CD14-positive monocyte (primary cell): ENCODE data around the gene ITGB6. TPM values are rescaled to one million over a fixed set of nuclear protein-coding genes. Genes with fewer than 3 reads are reported as not detected.

ENCODE experiments used
- DNase-seq, 3 donors: peaks; one replicate each; pipeline ENCODE4 v3.0.0-alpha.2; 2011 to 2022
- H2AFZ ChIP-seq: 2 replicates; pipeline ENCODE4 v1.6.0; 2012; ENCODE audit warnings: mild to moderate bottlenecking, low read depth, low read length, inconsistent platforms; ENCODE audit not compliant: insufficient read depth, poor library complexity, severe bottlenecking
- H3K27ac ChIP-seq, 2 donors: 1 replicate in 1 of 2; 2 replicates in 1 of 2; pipeline ENCODE4 v1.5.1; 2012 to 2013; ENCODE audit warnings: low read length in 2 of 2, control low read depth in 1 of 2, inconsistent platforms in 1 of 2, low read depth in 1 of 2, mild to moderate bottlenecking in 1 of 2
- H3K27me3 ChIP-seq, 2 donors: one replicate each; pipeline versions ENCODE4 v1.6.0 to v1.6.1; 2011 to 2013; ENCODE audit warnings: low read length in 2 of 2; ENCODE audit not compliant: control insufficient read depth in 2 of 2, insufficient read depth in 2 of 2
- H3K36me3 ChIP-seq, 2 donors: replicated peaks in 1 of 2; 1 replicate in 1 of 2; 2 replicates in 1 of 2; pipeline versions ENCODE4 v1.5.1 to v1.6.1; 2012 to 2013; ENCODE audit warnings: low read length in 2 of 2, control low read depth in 1 of 2, inconsistent platforms in 1 of 2, mild to moderate bottlenecking in 1 of 2; ENCODE audit not compliant: insufficient read depth in 2 of 2, control insufficient read depth in 1 of 2
- H3K4me1 ChIP-seq, 2 donors: 1 replicate in 1 of 2; 2 replicates in 1 of 2; pipeline versions ENCODE4 v1.5.1 to v1.6.1; 2012 to 2013; ENCODE audit warnings: low read length in 2 of 2, control low read depth in 1 of 2, inconsistent platforms in 1 of 2, mild to moderate bottlenecking in 1 of 2, moderate library complexity in 1 of 2; ENCODE audit not compliant: insufficient read depth in 2 of 2, control insufficient read depth in 1 of 2
- H3K4me2 ChIP-seq: replicated peaks from 2 replicates; pipeline ENCODE3; 2012; ENCODE audit warnings: low read length, moderate library complexity, mild to moderate bottlenecking; ENCODE audit not compliant: poor library complexity, severe bottlenecking; ENCODE audit errors: extremely low read depth
- H3K4me3 ChIP-seq, 3 experiments: fragments of 200-600 bp in 1 of 3; sonication (generic) in 1 of 3; replicated peaks in 1 of 3; 1 replicate in 2 of 3; 2 replicates in 1 of 3; pipeline ENCODE4 v1.5.1; 2011 to 2013; ENCODE audit warnings: low read length in 3 of 3, mild to moderate bottlenecking in 3 of 3, control low read depth in 2 of 3, low read depth in 2 of 3, inconsistent platforms in 1 of 3, moderate library complexity in 1 of 3
- H3K79me2 ChIP-seq: 2 replicates; pipeline ENCODE4 v1.6.0; 2012; ENCODE audit warnings: mild to moderate bottlenecking, control low read depth, inconsistent platforms, low read length, moderate library complexity; ENCODE audit not compliant: insufficient read depth
- H3K9ac ChIP-seq: 2 replicates; pipeline ENCODE4 v1.6.0; 2017; ENCODE audit warnings: low read length, mild to moderate bottlenecking; ENCODE audit not compliant: insufficient read depth, poor library complexity, severe bottlenecking
- H3K9me3 ChIP-seq, 2 donors: replicated peaks in 1 of 2; 1 replicate in 1 of 2; 2 replicates in 1 of 2; pipeline versions ENCODE4 v1.5.1 to v1.6.1; 2012 to 2013; ENCODE audit warnings: low read length in 2 of 2, control low read depth in 1 of 2; ENCODE audit not compliant: control insufficient read depth in 1 of 2, insufficient read depth in 1 of 2
- H4K20me1 ChIP-seq: 2 replicates; pipeline ENCODE4 v1.6.0; 2012; ENCODE audit warnings: mild to moderate bottlenecking, low read length, control low read depth, moderate library complexity; ENCODE audit not compliant: insufficient read depth
- H3K27ac Mint-ChIP-seq, 7 donors: one replicate each; pipeline ENCODE4 v1.8.0; 2020; ENCODE audit warnings: mild to moderate bottlenecking in 7 of 7, mixed read lengths in 7 of 7, moderate library complexity in 6 of 7, inconsistent platforms in 2 of 7
- H3K27me3 Mint-ChIP-seq, 3 donors: one replicate each; pipeline ENCODE4 v1.8.0; 2021 to 2022; ENCODE audit warnings: low read depth in 3 of 3, mild to moderate bottlenecking in 3 of 3, mixed read lengths in 3 of 3, moderate library complexity in 3 of 3, inconsistent platforms in 1 of 3
- H3K36me3 Mint-ChIP-seq, 2 donors: one replicate each; pipeline ENCODE4 v1.8.0; 2020; ENCODE audit warnings: mixed read lengths in 2 of 2, inconsistent platforms in 1 of 2, mild to moderate bottlenecking in 1 of 2
- H3K4me1 Mint-ChIP-seq: one replicate; pipeline ENCODE4 v1.8.0; 2020; ENCODE audit warnings: mild to moderate bottlenecking, mixed read lengths
- H3K4me3 Mint-ChIP-seq, 2 donors: one replicate each; pipeline ENCODE4 v1.8.0; 2020; ENCODE audit warnings: mild to moderate bottlenecking in 2 of 2, mixed read lengths in 2 of 2, moderate library complexity in 1 of 2
- H3K9me3 Mint-ChIP-seq, 7 donors: one replicate each; pipeline ENCODE4 v1.8.0; 2020 to 2022; ENCODE audit warnings: mixed read lengths in 7 of 7, mild to moderate bottlenecking in 6 of 7, moderate library complexity in 6 of 7, inconsistent platforms in 2 of 7
- WGBS: methylation state at CpG from one replicate; pipeline ENCODE4 v1.1.5; 2013; ENCODE audit warnings: missing lambda C conversion rate; ENCODE audit not compliant: insufficient coverage; 5-methylcytosine and 5-hydroxymethylcytosine counted together
- intact Hi-C, 2 donors: fragments of 100-400 bp; cut with micrococcal nuclease; formaldehyde crosslinking; loops; one replicate each; pipeline versions ENCODE4 v1.15.0 to v1.15.1; 2023
- polyA plus RNA-seq, 3 donors: library from polyadenylated mRNA; depleted of rRNA in 1 of 3; unstranded in 2 of 3; stranded (reverse) in 1 of 3; fragments of 300-500 nt in 2 of 3; fragments of >200 nt in 1 of 3; fragmentation: Illumina TruSeq in 2 of 3; gene quantifications; 1 replicate in 2 of 3; 2 replicates in 1 of 3; pipeline ENCODE4 v1.2.3, GENCODE V29; 2012 to 2021
- TF ChIP-seq, protein P1 (sequence below): fragments of 200-600 bp; IDR thresholded peaks from one replicate; pipeline ENCODE4 v1.8.0; 2022; ENCODE audit warnings: antibody characterized with exemption, mild to moderate bottlenecking

The ITGB6 gene
- polyA plus RNA-seq, 3 donors = not detected

DNA sequence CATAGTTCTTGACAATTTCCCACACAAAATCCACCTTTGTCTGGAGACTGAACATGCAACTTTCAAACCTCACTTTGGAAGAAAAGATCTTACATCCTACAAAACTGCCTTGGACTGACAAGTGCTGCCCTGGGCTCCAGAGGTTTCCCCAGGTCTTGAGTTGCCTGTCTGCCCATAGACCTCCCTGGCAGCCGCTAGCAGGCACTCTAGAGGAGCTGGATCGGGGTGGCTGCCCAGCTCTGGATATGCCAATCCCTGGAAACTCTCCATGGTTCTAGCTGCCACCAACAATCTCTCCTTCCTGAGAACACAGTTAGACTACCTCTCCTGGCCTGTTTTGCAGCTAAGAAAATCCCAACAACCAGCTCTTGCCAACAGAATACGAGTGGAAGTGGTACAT, 3.4 kb upstream of the ITGB6 start:
- H3K79me2 ChIP-seq = no peaks in the 10 kb centered on the region
- no peak overlapping the region for H3K4me2 ChIP-seq
- H3K4me1 ChIP-seq = peaks cover 5 to 7% of the 10 kb centered on the region in 2 donors
- H3K36me3 ChIP-seq = no peaks in the 10 kb centered on the region
- Mint-ChIP-seq H3K36me3 (no peaks in the 10 kb centered on the region), H3K9me3 (peaks cover 0 to 4% (median 0%) of the 10 kb centered on the region in 7 donors), H3K4me3 (no peak overlapping the region), H3K4me1 (peaks cover 13% of the 10 kb centered on the region), H3K27ac (no peak overlapping the region), H3K27me3 (peaks cover 0 to 2% (median 0%) of the 10 kb centered on the region in 3 donors)
- H3K9me3 ChIP-seq = no peaks in the 10 kb centered on the region
- H3K4me3 ChIP-seq = no peak overlapping the region
- H4K20me1 ChIP-seq = no peaks in the 10 kb centered on the region
- no peak for DNase-seq
- no peak overlapping the region for H2AFZ ChIP-seq
- no peak overlapping the region for H3K27ac ChIP-seq
- TF ChIP-seq, protein P1, sequence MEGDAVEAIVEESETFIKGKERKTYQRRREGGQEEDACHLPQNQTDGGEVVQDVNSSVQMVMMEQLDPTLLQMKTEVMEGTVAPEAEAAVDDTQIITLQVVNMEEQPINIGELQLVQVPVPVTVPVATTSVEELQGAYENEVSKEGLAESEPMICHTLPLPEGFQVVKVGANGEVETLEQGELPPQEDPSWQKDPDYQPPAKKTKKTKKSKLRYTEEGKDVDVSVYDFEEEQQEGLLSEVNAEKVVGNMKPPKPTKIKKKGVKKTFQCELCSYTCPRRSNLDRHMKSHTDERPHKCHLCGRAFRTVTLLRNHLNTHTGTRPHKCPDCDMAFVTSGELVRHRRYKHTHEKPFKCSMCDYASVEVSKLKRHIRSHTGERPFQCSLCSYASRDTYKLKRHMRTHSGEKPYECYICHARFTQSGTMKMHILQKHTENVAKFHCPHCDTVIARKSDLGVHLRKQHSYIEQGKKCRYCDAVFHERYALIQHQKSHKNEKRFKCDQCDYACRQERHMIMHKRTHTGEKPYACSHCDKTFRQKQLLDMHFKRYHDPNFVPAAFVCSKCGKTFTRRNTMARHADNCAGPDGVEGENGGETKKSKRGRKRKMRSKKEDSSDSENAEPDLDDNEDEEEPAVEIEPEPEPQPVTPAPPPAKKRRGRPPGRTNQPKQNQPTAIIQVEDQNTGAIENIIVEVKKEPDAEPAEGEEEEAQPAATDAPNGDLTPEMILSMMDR = no peak
- intact Hi-C loops = no loop called here
- whole genome bisulfite sequencing = 64% methylated on average over 3 of the region's 3 CpGs
- no peaks in the 10 kb centered on the region for H3K27me3 ChIP-seq
- no peak overlapping the region for H3K9ac ChIP-seq

DNA sequence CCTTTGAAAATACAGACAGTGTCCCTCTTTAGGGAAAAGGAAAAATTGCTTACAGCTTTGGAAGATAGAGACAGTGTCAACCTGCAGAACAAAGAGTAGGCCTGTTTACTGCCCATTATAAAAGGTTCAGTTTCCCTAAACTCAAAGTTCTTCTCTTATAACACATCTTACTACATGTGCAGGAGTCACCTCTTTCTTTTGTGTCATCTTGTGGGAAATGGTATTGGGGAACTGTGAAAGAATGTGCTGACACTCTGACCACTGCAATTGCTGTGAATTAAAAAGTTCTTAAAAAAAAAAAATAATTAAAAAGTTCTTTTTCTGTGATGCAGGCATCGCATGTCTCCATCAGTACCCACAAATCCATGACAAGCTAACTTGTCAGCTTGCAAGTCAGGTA, 2.9 kb upstream of the ITGB6 start:
- no peak overlapping the region for H3K4me2 ChIP-seq
- DNase-seq = no peak
- H3K36me3 Mint-ChIP-seq = no peaks in the 10 kb centered on the region
- no peaks in the 10 kb centered on the region for H3K27me3 ChIP-seq
- no peak overlapping the region for H3K27ac ChIP-seq
- TF ChIP-seq, protein P1 = no peak
- H3K79me2 ChIP-seq = no peaks in the 10 kb centered on the region
- 100% methylated on average over 1 of the region's 1 CpG for WGBS
- no peaks in the 10 kb centered on the region for H4K20me1 ChIP-seq
- no peaks in the 10 kb centered on the region for H3K36me3 ChIP-seq
- no peak overlapping the region for H2AFZ ChIP-seq
- peaks cover 0 to 4% (median 0%) of the 10 kb centered on the region in 7 donors for H3K9me3 Mint-ChIP-seq
- no peak overlapping the region for H3K9ac ChIP-seq
- H3K4me3 Mint-ChIP-seq = no peak overlapping the region
- no peak overlapping the region for H3K27ac Mint-ChIP-seq
- peaks cover 0 to 2% (median 0%) of the 10 kb centered on the region in 3 donors for H3K27me3 Mint-ChIP-seq
- intact Hi-C loops = no loop called here
- no peaks in the 10 kb centered on the region for H3K9me3 ChIP-seq
- peaks cover 1 to 3% of the 10 kb centered on the region in 2 donors for H3K4me1 ChIP-seq
- H3K4me1 Mint-ChIP-seq = peaks cover 9% of the 10 kb centered on the region
- H3K4me3 ChIP-seq = no peak overlapping the region
